ENCODE measurements around the gene ZNF565.
"Not testable (repeated sequence)": the region's sequence is repeated elsewhere in the genome, so short reads cannot be mapped to it uniquely, and the experiment has no call there.

ZNF565 gene

DNA sequence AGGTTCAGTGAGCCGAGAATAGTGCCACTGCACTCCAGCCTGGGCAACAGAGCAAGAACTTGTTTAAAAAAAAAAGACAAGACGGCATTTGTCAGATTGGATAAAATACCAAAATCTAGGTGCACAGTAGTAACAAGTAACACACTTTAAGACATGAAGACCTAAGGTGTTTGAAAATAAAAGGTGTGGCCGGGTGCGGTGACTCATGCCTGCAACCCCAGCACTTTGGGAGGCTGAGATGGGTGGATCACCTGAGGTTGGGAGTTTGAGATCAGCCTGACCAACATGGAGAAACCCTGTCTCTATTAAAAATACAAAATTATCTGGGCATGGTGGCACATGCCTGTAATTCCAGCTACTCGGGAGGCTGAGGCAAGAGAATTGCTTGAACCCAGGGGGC, 27.7 kb downstream of the ZNF565 start:
- H3K36me3 Mint-ChIP-seq (ENCODE audit: low read depth); H3K9me3 Mint-ChIP-seq; H3K27me3 Mint-ChIP-seq (ENCODE audit: low read depth); H3K27ac Mint-ChIP-seq; DNase-seq (ENCODE audit: low spot score); H3K4me1 Mint-ChIP-seq (ENCODE audit: low read depth); H3K4me3 Mint-ChIP-seq: not testable (repeated sequence)

DNA sequence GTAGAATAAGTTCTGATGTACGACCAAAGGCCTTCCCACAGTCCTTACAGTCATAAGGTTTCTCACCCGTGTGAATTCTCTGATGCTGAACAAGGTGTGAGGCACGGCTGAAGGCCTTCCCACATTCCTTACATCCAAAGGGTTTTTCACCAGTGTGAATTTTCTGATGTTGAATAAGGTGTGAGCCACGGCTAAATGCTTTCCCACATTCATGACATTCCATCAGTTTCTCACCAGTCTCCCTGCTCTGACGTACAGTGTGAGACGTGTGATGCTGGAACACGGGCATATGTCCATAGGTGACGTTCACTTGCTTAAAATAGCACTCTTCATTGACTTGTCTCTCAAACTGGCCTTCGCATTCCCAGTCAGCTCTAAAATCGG, 31.2 kb downstream of the ZNF565 start:
- H3K9me3 Mint-ChIP-seq = no peaks in the 10 kb centered on the region
- H3K27ac Mint-ChIP-seq = no peak overlapping the region
- no peaks in the 10 kb centered on the region for H3K4me1 Mint-ChIP-seq (ENCODE audit: low read depth)
- no peak overlapping the region for H3K4me3 Mint-ChIP-seq
- no peaks in the 10 kb centered on the region for H3K27me3 Mint-ChIP-seq (ENCODE audit: low read depth)
- H3K36me3 Mint-ChIP-seq (ENCODE audit: low read depth) = no peaks in the 10 kb centered on the region
- no peak for DNase-seq (ENCODE audit: low spot score)

DNA sequence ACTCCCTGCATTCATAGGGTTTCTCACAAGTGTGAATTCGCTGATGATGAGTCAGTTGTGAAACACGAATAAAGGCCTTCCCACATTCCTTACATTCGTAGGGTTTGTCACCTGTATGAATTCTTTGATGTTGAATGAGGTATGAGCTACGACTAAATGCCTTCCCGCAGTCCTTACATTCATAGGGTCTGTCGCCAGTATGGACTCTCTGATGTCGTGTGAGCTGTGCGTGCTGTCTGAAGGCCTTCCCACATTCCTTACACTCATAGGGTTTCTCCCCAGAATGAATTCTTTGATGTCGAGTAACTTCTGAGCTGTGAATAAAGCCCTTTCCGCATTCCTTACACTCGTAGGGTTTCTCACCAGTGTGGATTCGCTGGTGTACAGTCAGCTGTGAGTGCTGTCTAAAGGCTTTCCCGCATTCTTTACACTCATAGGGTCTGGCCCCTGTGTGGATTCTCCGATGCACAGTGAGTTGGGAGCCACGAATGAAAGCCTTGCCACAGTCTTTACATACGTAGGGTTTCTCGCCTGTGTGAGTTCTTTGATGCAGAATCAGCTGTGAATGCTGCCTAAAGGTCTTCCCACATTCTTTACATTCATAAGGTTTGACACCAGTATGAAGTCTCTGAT, 31.7 kb downstream of the ZNF565 start:
- no peaks in the 10 kb centered on the region for H3K9me3 Mint-ChIP-seq
- no peaks in the 10 kb centered on the region for H3K27me3 Mint-ChIP-seq (ENCODE audit: low read depth)
- DNase-seq (ENCODE audit: low spot score) = no peak
- H3K27ac Mint-ChIP-seq = no peak overlapping the region
- no peaks in the 10 kb centered on the region for H3K4me1 Mint-ChIP-seq (ENCODE audit: low read depth)
- H3K36me3 Mint-ChIP-seq (ENCODE audit: low read depth) = no peaks in the 10 kb centered on the region
- H3K4me3 Mint-ChIP-seq = no peak overlapping the region

DNA sequence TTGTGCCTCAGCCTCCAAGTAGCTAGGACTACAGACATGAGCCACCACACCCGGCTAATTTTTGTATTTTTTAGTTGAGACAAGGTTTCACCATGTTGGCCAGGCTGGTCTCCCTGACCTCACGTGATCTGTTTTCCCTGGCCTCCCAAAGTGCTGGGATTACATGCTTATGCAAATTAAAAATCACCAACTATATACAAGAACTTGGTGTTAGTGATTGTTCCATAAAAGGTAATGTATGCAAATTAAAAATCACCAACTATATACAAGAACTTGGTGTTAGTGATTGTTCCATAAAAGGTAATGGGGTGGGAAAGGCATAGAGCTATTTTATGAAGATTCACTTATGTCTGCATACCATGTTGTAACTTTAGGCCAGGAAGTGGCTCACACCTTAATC, 35.4 kb downstream of the ZNF565 start:
- not testable (repeated sequence) for H3K4me3 Mint-ChIP-seq; H3K9me3 Mint-ChIP-seq; DNase-seq (ENCODE audit: low spot score); H3K27ac Mint-ChIP-seq; H3K4me1 Mint-ChIP-seq (ENCODE audit: low read depth); H3K36me3 Mint-ChIP-seq (ENCODE audit: low read depth); H3K27me3 Mint-ChIP-seq (ENCODE audit: low read depth)

DNA sequence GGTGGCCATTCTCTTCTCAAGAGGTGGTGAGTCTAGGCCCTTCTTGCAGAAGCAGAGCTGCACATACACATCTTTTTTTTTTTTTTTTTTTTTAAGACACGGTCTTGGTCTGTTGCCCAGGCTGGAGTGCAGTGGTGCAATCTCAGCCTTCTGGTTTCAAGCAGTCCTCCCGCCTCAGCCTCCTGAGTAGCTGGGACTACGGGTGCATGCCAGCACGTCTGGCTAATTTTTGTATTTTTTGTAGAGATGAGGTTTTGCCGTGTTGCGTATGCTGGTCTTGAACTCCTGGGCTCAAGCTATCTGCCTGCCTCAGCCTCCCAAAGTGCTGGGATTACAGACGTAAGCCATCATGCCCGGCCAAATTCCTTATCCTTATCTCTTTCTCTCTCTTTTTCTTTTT, 40.6 kb downstream of the ZNF565 start:
- not testable (repeated sequence) for H3K27me3 Mint-ChIP-seq (ENCODE audit: low read depth); H3K4me3 Mint-ChIP-seq; H3K9me3 Mint-ChIP-seq; H3K27ac Mint-ChIP-seq; DNase-seq (ENCODE audit: low spot score); H3K36me3 Mint-ChIP-seq (ENCODE audit: low read depth); H3K4me1 Mint-ChIP-seq (ENCODE audit: low read depth)

DNA sequence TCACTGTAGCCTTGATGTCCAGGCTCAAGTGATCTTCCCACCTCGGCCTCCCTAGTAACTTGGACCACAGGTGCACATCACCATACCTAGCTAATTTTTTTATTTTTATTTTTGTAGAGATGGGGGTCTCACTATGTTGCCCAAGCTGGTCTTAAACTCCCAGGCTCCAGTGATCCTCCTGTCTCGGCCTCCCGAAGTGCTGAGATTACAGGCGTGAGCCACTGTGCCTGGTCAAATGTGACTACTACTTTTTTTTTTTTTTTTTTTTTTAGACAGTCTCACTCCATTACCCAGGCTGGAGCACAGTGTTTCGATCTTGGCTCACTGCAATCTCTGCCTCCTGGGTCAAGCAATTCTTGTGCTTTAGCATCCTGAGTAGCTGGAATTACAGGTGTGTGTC, 41.6 kb downstream of the ZNF565 start:
- H3K4me3 Mint-ChIP-seq = no peak overlapping the region
- H3K4me1 Mint-ChIP-seq (ENCODE audit: low read depth) = peaks cover 6% of the 10 kb centered on the region
- H3K36me3 Mint-ChIP-seq (ENCODE audit: low read depth) = peaks cover 2% of the 10 kb centered on the region

DNA sequence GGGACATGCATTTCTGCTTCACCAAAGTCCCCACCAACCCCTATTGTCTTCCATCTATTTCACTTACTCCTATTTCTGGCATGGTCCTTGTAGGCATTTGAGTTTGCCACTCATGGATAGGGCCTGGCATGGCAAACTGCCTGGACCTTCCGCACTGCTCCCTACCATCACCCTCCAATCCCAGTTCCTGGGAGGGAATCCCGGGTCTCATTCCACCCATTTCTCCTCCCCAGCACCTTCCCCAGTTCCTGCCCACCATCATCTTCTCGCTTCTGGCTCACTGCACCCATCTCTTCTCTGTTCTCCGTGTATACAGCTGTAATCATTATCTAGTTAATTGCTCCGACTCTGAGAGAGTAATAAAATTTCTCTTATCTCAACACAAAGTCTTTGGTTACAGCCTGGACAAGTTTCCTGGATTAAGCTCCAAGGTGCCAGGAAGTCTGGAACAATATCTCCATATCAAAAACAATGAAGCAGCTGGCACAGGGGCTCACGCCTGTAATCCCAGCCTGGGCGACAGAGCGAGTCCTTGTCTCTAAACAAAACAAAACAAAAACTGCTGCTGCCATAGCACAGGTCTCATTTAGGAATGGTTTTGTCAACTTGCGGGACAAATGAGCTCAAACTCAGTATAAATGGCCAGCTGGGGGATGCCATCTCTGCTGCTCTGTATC, 45.2 kb downstream of the ZNF565 start:
- H3K27ac Mint-ChIP-seq = no peak overlapping the region
- H3K27me3 Mint-ChIP-seq (ENCODE audit: low read depth) = no peaks in the 10 kb centered on the region
- no peaks in the 10 kb centered on the region for H3K9me3 Mint-ChIP-seq
- H3K4me1 Mint-ChIP-seq (ENCODE audit: low read depth) = peaks cover 6% of the 10 kb centered on the region
- peaks cover 2% of the 10 kb centered on the region for H3K36me3 Mint-ChIP-seq (ENCODE audit: low read depth)
- H3K4me3 Mint-ChIP-seq = no peak overlapping the region
- DNase-seq (ENCODE audit: low spot score) = no peak

More for the DNA sequence above, 41.6 kb downstream of the ZNF565 start:
- Mint-ChIP-seq H3K27me3 (ENCODE audit: low read depth) (no peaks in the 10 kb centered on the region), H3K9me3 (no peaks in the 10 kb centered on the region), H3K27ac (no peak overlapping the region)
- DNase-seq (ENCODE audit: low spot score) = no peak

DNA sequence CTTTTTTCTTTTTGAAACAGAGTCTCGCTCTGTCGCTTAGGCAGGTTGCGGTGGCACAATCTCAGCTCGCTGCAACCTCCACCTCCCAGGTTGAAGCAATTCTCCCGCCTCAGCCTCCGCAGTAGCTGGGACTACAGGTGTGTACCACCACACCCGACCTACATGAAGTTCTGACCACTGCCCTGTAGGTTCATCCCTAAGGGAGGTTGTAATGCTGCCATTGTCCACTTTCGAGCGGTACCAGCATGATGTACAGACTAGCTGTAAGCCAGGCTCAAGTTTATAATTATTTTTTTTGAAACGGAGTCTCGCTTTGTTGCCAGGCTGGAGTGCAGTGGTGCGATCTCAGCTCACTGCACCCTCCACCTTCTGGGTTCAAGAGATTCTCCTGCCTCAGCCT, 50.7 kb downstream of the ZNF565 start:
- Mint-ChIP-seq H3K4me3 (no peak overlapping the region), H3K4me1 (ENCODE audit: low read depth) (no peaks in the 10 kb centered on the region)

DNA sequence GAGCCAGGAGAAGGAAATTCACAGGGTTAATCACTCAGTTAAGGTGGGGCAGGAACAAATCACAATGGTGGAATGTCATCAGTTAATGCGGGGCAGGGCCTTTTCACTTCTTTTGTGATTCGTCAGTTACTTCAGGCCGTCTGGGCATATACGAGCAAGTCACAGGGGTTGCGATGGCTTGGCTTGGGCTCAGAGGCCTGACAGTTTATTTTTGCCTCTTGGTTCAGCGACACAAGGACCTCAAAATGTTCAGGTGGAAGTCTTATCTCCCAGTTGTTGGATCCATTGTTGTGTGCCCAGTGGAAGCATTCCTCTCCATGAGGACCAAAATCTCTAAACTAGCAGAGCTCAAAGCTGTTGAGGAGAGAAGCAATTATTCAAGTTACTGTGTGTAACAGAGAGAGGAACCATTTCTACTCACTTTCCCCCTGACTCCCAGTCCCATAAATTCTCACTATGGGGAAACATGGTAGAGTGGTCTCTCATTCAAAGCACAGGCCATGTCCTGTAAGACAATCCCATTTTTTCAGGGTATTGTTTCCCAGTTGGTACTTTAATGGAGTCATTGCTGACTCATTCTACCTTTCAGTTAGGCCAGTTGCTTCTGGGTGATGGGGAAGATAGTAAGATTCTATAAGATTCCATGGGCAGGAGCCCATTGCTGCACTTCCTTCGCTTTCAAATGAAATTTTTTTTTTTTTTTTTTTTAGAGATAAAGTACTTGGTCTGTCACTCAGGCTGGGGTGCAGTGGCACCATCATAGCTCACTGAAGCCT, 53.5 kb downstream of the ZNF565 start:
- Mint-ChIP-seq H3K36me3 (ENCODE audit: low read depth) (peaks cover 3% of the 10 kb centered on the region), H3K27me3 (ENCODE audit: low read depth) (no peaks in the 10 kb centered on the region), H3K4me1 (ENCODE audit: low read depth) (no peaks in the 10 kb centered on the region), H3K27ac (no peak overlapping the region), H3K4me3 (no peak overlapping the region), H3K9me3 (no peaks in the 10 kb centered on the region)
- DNase-seq (ENCODE audit: low spot score) = no peak

More for the DNA sequence above, 50.7 kb downstream of the ZNF565 start:
- DNase-seq (ENCODE audit: low spot score) = no peak
- no peaks in the 10 kb centered on the region for H3K9me3 Mint-ChIP-seq
- H3K27ac Mint-ChIP-seq = no peak overlapping the region
- no peaks in the 10 kb centered on the region for H3K27me3 Mint-ChIP-seq (ENCODE audit: low read depth)
- H3K36me3 Mint-ChIP-seq (ENCODE audit: low read depth) = peaks cover 3% of the 10 kb centered on the region

DNA sequence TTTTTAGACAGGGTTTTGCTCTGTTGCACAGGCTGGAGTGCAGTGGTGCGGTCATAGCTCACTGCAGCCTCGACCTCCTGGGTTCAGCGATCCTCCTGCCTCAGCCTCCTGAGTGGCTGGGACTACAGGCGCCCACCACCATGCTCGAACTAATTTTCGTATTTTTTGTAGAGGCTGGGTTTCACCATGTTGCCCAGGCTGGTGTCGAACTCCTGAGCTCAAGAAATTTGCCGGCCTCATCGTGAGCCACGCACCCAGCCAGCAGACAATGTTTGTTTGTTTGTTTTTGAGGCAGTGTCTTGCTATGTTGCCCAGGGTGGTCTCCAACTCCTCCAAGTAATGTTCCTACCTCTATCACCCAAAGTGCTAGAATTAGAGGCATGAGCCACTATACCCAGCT, 61.3 kb downstream of the ZNF565 start:
- Mint-ChIP-seq H3K9me3 (no peaks in the 10 kb centered on the region), H3K36me3 (ENCODE audit: low read depth) (peaks cover 26% of the 10 kb centered on the region), H3K27me3 (ENCODE audit: low read depth) (no peaks in the 10 kb centered on the region), H3K4me1 (ENCODE audit: low read depth) (peaks cover 4% of the 10 kb centered on the region), H3K27ac (no peak overlapping the region), H3K4me3 (no peak overlapping the region)
- DNase-seq (ENCODE audit: low spot score) = no peak

DNA sequence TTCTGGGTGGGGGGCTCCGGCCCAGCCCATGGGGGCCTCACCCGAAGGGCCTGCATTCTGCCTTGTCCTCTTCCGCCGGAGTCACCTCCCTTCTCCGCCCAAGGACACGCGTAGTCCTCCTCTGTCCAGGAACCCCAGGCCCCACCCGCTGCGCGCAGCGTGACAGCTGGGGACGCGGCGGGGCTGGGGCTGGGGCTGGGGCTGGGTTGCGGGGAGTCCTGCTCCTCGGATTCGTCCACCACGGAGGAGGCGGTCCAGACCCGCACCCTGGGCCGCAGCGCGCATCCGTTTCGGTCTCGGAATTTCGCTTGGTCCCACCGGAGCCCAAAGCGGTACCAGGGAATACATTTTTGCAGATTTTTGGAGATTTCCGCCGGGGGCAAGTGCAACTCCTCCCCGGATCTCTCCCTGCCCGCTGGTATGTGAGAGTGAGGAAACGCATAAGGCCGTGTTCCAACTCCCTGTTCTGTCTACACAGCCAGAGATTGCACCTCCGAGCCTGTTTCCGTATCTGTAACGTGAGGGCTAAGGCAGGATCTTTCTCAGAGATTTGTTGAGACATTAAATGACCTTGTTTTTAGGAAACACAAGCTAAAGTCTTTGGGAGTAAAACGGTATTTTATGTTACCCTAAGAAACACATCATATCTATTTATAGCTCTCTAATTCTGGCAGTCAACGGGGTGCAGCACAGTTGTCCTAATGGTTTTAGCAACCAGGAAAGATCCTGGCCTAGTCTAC, 61.9 kb downstream of the ZNF565 start, which contains the start of gene COX7A1:
Gene COX7A1, minus strand, starts transcription at position 96 of the 740 bp plus-strand sequence. Its CDS starts 40 bp downstream, at position 56.
- no peak within 1 kb of the TSS for H3K4me3 Mint-ChIP-seq
- H3K27ac Mint-ChIP-seq = no peak within 1 kb of the TSS
- H3K27me3 Mint-ChIP-seq (ENCODE audit: low read depth) = no peaks in the 10 kb centered on the region
- no peaks in the 10 kb centered on the region for H3K9me3 Mint-ChIP-seq
- H3K4me1 Mint-ChIP-seq (ENCODE audit: low read depth) = peaks cover 4% of the 10 kb centered on the region
- H3K36me3 Mint-ChIP-seq (ENCODE audit: low read depth) = peaks cover 30% of the 10 kb centered on the region
- DNase-seq (ENCODE audit: low spot score) = no peak

DNA sequence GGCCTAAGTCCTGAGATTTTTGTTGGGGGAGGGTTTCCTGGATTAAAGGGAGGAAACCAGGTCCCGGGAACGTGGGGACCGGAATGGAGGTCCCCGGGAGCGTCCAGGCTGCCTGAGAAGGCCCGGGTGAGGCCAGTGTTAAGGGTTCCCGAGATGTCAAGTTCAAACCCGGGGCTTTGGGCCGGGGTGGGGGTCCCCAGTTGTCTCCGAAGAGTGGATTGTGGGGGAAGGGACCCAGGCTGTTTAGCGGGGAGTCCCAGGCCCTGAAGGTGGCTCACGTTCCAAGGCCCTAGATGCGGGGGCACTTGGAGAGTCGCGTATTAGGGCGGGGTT, 62.5 kb downstream of the ZNF565 start:
- no peaks in the 10 kb centered on the region for H3K27me3 Mint-ChIP-seq (ENCODE audit: low read depth)
- H3K4me3 Mint-ChIP-seq = no peak overlapping the region
- no peak overlapping the region for H3K27ac Mint-ChIP-seq
- peaks cover 33% of the 10 kb centered on the region for H3K36me3 Mint-ChIP-seq (ENCODE audit: low read depth)
- H3K9me3 Mint-ChIP-seq = no peaks in the 10 kb centered on the region
- no peak for DNase-seq (ENCODE audit: low spot score)
- H3K4me1 Mint-ChIP-seq (ENCODE audit: low read depth) = peaks cover 4% of the 10 kb centered on the region

DNA sequence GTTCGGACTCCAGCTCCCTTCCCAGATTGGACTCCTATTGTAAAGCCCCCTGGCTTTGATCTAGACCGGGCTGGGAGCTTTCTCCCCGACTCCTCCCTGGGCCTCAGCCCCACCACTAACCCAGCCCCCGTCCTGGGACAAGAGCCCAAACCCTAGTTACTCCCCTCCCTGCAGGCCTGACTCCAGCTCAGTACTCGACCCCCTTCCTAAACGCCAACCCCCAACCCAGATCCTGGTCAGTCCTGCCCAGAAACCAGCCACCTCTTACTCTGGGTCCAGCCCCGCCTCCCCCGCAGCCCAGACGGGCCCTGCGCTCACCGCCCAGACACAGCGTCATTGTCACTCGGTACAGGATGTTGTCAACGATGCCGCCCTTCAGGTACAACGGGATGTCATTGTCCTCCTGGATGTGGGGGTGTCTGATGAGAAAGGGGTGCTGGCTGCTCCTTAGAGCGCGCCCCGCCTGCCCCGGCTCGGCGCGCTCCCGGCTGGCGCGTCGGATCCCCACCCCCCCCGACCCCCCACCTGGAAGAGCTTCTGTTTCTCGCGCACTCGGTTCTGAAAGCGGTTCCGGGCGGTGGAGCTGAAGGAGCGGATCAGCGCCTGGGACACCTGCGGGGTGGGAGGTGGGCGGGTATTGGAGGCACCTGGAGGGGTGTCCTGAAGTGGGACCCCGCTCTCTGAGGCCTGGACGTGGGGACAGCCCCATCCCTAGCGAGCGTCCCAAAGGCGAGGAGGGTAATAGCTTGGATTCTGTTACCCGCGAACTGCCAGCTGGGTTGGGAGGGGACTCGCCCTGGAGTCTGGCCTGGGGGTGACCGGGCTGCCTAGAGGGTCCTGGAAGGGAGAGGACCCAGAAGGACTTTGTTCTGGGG, 63.1 kb downstream of the ZNF565 start:
- Mint-ChIP-seq H3K4me3 (no peak overlapping the region), H3K4me1 (ENCODE audit: low read depth) (peaks cover 4% of the 10 kb centered on the region), H3K9me3 (no peaks in the 10 kb centered on the region), H3K36me3 (ENCODE audit: low read depth) (peaks cover 38% of the 10 kb centered on the region), H3K27ac (no peak overlapping the region), H3K27me3 (ENCODE audit: low read depth) (no peaks in the 10 kb centered on the region)
- no peak for DNase-seq (ENCODE audit: low spot score)

All from T-helper 2 cell treated with Interferon-gamma antibody and Interleukin-4, amounts not matched to agents 5 μg/mL and 100 μg/mL, for 36 hours (primary cell).